ENCODE measurements around the gene MAP1LC3B2.

Gene MAP1LC3B2

DNA sequence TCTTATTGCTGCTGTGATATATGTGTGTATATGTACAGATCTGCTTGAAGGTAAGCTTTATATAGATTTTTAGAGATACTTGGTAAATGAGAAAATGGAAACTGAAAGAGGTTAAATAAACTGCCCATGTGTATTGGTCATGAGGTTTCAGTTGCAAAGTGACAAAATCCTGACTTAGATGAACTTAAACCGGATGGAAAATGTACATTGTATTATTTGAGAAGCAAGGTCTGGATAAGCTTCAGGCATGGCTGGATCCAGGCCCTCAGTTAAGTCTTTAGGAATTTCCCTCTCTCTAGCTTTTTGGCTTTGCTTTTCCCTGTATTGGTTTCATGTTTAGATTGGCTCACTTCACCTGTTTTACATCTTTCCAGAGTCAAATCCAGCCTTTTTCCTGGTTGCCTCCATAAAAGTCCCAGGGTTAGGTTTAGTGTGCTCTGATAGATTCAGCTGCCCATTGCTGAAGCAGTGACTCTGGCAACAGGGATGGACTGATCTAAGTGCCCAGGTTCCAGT, 21.0 kb upstream of the MAP1LC3B2 start:
- no peak for DNase-seq

DNA sequence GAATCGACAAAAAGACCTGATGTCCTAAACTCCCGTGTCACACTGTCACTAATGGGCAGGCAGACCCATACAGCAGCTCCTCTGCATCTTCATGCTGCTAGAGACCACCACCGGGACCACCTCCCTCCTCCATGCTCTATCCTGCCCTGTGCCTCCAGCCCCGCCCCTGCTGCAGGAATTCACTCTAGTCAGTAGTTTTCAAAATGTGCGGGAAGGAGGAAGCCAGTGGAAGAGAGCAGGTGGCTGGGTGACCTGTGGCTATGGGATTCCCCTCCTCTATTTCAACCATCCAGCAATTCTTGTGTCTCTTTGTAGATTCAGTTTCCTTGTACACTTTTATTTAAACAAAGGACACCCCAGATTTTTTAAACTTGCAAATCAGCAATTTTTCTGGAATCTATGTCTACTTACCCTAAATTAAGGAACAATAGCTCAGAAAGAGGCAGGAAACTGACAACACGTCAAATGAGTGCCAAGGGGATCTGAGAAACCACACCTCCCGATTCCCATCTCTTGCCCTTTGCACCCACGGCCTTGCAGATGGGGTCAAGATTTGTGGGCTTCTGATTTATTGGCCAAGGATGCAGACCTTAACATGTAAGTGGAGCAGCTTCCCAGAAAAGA, 20.4 kb upstream of the MAP1LC3B2 start:
- DNase-seq: no peak

DNA sequence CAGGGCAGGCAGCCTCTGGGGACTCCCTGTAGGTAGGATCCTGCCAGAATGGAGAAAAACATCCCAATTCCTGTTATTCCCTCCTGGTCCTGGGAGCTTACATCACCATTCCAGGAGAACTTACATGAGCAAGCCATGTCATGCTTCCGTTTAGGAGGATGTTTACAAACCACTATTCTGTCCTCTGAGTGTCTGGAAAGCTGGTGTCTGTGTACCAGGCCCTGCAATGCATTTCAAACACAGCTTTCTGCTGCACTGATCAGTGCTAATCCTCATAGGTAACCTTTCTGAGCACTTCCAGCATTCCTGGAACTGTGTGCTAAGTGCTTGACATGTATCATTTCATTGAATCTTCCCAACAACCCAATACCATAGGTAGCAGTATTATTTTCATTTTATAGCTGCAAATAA, 19.8 kb upstream of the MAP1LC3B2 start:
- no peak for DNase-seq

DNA sequence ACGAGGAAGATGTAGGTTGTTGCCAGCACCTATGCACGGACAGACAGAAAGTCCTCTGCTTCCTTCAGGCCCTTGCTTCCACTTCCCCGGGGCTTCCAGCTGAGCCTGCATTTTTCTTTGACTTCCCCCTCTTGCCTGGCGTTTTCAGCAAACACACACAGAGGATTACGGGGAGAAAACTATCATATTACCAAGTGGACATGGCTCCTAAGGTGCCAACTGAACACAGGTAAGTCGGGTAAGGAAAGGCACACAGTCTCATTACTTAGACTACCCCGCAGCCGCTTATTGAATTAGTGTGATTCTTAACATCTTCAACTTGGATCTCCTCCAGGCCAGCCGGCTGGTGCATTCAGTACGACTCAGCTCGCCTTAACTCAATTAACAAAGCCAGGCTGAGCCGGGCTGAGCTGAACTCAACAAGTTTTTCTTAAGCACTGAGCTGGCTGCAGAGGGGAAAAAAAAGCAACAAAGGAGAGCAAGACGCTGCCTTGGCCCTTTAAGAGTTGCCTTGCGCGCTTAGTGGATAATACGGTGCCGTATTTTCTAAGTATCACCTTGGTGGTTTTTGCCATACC, 19.2 kb upstream of the MAP1LC3B2 start:
- no peak for DNase-seq

DNA sequence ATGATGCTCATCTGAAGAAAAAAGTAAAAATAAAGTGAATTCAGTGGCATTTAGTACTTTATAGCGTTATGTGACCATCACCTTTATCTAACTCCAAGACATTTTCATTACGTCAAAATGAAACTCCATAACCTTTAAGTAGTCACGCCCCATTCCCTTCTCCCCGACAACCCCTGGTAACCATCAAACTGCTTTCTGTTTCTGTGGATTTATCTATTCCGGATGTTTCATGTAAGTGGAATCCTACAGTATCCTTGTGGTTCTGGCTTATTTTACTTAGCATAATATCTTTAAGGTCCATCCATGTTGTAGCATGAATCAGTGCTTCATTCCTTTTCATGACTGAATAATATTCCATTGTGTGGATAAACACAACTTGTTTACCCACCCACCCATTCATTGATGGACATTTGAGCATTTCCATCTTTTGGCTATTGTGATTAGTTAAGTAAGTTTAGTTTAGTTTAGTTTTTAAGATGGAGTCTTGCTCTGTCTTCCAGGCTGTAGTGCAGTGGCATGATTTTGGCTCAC, 18.5 kb upstream of the MAP1LC3B2 start:
- DNase-seq: no peak

DNA sequence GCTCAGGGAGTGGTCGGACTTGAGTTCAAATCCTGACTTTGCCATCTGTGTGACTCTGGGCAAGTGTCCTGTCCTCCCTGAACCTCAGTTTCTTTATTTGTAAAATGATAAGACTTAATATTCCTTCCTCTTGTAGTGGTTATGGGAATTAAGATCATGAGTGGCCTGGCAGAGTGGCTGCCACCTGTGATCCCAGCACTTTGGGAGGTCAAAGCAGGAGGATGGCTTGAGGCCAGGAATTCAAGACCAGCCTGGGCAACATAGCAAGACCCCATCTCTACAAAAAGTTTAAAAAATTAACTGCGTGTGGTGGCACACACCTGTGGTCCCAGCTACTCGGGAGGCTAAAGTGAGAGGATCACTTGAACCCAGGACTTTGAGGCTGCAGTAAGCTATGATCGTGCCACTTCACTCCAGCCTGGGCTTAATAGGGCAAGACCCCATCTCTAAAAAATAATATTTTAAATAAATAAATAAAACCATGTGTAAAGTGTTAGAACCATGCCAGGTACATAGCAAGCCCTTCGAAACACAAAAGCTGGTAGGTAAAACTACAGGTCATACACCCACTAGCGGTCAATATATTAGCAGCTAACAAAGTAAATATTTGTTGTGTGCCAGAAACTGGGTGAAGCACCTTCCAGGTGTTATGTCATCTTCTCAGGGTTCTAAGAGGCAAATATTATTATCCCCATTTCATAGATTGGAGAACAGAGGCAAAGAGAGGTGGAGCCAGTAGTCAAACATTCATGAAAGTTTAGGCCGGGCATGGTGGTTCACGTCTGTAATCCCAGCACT, 17.4 kb upstream of the MAP1LC3B2 start:
- no peak for DNase-seq

DNA sequence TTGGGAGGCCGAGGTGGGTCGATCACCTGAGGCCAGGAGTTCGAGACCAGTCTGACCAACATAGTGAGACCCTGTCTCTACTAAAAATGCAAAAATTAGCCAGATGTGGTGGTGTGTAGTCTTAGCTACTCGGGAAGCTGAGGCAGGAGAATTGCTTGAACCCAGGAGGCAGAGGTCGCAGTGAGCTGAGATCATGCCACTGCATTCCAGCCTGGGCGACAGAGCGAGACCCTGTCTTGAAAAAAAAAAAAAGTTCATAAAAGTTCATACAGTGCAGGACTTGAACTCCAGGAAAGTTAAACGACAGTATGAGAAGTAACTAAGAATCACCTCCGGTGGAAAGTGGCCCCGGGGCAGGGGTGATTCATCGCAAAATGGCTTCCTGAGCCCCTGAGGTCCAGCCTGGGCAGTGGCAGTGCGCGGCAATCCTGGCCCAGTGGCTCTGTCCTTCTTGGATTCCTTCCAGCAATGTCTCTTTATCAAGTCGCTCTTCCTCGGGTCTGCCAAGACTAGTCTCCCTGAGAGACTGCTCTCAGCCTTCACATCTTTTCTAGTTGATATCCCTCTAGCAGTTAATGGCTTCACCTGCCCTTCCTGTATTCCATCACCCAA, 16.7 kb upstream of the MAP1LC3B2 start:
- DNase-seq: no peak

DNA sequence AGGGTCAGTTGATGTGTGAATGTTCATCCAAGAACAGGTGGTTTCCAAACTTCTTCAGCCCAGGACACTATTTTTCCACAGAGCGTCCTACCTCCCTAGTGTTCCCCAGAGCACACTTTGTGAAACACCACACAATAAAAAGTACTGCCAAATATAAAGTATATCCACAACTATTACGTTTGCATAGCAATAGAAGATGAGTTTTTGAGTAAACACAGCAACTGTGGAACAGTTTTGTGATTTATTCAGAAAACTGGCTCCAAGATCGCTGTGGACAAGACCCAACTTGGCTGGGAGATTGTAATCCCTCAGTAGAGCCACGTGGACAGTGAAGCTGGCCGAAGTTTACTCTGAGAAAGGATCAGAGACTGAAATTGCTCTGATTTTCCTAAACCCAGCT, 14.5 kb upstream of the MAP1LC3B2 start:
- DNase-seq: no peak

DNA sequence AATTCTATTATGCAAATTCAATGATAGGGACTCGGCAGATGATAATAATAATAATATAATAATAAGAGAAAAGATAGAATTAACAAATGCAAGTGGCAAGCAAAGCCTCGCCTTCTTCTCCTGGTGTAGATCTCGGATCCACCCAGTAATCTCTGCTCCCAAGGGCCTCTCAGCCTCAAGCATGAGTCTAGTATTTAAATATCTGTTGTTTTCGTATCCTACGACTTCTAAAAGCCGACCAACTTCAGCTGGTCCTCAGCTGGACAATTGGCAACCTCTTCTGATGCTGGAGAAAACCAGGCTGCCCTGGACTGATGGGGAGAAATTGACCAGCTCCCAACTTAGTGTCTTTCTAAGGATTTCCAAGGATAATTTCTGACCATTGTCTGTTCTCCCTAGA, 14.0 kb upstream of the MAP1LC3B2 start:
- DNase-seq: no peak

DNA sequence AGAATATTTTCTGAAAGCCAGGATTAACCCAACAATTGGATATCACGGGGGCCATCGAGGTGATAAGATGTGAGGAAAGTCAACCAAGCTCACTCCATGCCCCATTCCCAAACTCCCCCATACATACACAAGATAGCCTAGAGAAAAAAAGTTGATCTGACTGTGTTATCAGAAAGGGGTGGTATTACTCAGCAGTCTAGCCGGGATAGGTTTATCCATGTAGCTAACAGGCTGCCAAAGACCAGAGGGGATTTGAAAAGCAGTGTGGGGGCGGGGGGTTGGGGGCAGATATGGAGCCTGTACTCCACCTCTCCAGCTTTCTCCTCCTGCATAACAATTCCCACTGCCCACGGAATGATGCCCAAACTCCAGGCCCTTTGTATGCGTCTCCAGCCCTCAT, 13.2 kb upstream of the MAP1LC3B2 start:
- no peak for DNase-seq

DNA sequence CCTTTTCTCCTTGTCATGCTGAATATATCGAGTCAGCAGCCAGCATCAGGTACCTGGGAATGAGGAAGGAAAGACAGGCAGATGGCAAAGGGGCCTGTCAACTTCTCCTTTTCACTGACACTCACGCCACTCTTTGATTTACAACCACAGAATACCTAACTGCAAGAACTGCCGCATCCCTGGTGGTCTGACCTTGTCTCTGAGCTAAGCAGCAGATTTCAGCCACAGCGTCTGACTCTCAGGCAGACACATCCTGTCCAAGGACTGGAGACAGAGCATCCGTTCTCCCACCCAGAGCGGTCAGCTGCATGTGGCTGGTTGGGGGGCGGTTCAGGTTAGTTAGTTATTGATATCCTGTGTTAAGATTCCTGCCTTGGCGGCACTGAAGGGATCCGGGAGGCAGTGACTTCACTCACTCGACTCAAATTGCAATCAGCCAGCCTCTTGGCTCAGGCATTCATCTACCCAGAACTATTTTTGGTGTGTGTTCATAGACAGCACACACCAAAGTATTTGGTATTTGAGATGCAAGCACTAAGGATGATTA, 11.2 kb upstream of the MAP1LC3B2 start:
- no peak for DNase-seq

DNA sequence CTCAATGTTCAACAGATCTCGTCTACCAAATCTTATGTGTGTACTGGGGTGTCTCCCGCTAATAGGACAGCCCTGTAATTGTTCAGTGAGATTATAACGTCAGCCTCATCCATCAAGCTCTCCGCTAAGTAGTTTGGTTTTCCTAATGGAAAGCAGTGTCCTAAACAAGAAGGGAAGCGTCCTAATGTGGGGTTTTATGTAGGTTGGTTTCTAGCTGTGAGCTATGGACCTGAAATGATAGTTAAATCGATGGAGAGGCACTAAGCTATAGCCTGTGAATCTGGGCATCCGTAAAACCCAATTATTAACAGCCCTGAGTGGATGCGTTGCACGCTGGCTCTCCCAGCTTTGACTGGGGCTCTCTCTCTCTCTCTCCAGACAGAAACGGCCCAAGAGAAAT, 9.2 kb upstream of the MAP1LC3B2 start:
- DNase-seq: no peak

DNA sequence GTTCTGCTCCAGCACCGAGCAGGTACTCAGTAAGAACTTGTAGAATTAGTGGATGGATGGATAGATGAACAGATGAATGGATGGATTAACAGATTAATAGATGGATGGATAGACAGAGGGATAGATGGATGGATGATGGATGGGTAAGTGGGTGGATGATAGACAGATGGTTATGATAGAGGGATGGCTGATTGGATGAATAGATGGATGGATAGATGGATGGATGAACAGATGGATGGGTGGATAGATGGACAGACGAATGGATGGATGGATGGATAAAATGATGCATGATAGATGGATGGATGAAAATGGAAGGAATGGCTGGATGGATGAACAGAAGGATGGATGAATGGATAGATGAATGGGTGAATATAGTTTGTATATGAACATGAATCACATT, 8.0 kb upstream of the MAP1LC3B2 start:
- no peak for DNase-seq

DNA sequence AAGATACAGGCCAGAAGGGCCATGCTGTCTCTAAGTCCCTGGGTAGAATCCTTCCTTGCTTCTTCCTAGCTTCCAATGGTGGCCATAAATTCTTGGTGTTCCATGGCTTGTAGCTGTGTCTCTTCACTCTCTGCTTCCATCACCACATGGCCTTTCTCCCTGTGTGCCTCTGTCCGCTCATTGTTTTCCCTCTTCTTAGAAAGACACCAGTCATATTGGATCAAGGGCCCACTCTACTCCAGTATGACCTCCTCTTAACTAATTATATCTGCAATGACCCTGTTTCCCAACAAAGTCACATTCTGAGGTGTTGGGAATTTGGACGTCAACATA, 7.6 kb upstream of the MAP1LC3B2 start:
- no peak for DNase-seq

DNA sequence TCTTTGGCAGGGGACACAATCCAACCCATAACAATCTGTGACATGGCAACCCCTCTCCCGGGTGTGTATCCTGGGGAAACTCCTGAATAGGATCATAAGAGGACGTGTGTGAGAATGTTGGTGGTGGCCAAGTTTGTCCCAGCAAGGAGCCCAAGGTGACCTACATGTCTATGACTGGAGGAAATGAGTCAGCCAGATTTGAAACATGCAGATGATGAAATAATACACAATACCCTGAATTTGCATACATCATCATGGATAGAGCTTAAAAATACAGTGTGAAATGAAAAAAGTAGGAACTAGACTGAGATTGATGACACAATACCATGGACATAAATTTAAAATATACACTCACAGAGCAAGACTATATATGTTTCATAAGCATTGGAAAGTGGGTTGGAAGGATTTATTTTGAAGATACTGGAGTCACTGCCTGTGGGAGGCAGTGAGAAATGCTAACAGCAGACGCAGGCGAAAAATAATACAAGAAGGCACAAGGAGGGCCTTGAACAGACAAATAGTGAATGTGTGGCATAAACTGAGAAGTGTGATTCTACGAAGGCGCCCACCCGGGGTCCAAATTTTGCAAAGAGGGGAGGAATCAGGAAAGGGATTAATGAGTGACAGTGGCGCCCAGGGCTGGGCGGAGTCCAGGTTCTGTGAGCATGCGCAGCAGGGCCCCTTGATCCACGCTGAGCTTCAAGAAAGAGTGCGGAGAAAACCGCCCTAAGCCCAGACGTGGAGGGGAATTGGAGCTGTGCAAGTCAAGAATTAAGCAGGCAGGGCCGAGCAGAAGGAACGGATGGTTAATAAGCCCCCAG, 7.0 kb upstream of the MAP1LC3B2 start:
- DNase-seq: no peak

DNA sequence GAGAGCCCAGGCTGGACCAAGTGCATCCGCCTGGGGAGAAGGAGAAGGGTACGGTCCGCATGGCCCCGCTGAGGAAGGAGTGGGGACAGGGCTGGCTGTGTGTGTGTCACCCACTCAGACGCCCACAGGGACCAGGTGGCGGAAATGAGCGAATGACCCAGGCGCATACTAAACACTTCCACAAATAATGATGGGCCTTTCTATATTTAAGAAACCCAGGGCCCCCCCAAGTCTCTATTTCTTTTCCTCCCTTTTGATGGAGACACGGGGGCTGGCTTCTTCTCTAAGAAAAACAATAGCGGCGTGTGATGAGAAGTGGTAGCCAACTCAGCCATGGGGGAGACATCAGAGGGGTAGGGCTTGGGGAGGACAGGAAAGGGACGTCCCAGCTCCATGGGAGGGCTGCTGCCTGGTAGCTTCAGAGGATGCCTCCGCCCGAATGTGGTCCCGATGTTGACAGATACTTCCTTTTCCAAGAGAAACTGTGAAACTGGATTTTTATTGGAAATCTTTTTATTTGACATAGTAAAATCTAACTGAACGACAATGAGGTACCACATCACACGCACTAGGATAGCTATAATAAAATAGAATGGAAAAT, 6.3 kb upstream of the MAP1LC3B2 start:
- no peak for DNase-seq

DNA sequence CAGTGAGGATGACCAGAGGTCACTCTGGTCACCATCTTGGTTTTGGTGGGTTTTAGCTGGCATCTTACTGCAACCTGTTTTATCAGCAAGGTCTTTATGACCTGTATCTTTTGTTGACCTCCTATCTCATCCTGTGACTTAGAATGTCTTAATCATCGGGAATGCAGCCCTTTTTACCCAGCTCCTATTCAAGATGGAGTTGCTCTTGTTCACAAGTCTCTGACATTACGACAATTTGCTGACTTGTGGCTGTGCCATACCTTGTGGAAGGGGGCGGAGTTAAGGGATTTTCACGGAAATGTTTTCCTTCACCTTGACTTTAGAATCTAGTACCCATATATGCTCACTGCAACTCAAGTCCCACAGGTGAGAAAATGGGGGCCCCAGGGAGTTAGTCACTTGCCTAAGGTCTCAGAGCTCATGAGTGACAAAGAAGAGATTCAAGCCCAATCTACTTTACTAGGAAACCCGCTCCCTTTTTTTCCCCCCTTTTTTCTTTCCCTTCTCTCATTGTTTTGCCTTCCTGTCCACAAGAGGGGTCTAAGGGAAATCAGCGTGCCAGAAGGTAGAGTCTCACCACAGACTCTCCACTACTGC, 2.7 kb upstream of the MAP1LC3B2 start:
- no peak for DNase-seq

DNA sequence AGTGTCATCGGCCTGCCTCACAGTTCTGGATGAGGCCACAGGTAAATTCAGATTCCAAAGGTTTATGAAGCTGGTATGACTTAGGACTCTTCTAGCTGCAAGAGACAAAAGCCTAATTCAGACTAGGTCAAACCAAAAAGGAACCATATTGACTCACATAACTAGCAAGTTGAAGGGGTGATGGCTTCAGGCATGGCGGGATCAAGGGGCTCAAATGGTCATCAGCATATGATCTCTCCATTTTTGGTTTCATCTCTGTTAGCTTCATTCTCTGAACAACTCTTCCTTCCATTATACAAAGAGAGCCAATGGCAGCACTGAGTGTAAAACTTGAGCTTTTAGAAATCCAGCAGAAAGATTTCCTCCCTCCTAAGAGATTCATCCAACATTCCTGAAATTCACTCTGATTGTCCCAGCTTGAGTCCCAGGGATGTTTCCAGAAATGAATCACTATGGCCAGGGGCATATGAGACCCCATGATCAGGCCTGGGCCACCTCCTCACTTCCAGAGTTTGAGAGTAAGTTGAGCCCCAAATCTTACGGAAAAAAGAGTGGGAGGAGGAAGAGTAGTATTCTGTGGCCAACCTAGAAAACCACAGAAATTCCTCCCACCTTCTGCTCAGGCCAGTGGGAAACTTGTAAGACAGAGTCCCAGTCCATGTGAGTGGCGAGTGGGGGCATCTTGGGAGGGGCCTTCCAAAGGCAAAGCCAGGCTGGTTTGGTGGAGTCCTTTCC, 2.0 kb upstream of the MAP1LC3B2 start:
- DNase-seq: no peak

DNA sequence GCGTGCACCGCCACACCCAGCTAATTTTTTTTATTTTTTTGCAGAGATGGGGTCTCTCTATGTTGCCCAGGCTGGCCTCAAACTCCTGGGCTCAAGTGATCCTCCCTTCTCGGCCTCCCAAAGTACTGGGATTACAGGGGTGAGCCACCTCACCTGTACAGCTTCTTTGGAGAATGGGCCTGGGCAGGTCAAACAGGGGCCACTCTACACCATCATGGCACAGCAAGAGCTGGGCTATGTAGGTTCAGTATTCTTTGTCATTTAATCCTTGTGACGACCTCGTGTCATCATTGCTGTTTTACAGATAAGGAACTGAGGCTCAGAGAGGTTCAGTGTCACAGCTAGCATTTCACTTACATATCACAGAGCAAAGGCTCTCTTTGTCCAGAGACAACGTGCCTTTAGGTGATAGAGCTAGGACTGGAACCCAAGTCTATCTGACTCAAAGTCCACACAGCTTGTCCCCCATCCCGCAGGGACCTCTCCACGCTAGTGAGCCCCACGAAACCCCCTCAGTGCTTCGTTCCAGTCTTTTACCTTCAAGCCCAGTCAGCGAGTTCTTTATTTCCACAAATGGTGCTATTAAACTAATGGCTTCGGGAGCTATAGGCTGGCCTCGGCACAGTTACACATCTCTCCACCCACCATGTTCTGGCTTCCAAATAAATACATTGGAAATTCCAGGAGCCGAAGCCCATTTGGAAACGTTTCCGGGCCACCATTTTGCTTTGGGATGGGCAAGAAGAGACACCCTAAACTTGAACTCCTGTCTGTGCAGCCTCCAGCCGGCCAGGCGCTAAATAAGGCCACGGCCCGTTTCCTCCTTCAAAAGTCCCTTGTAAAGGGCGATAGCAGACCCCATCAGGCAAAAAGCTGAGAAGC, 660 bp upstream of the MAP1LC3B2 start:
- no peak for DNase-seq

All from activated CD8-positive, alpha-beta memory T cell treated with anti-CD3 and anti-CD28 coated beads, Interleukin-2, amount 50 U/mL, for 4 hours (primary cell).